GM19099 (cell line): ENCODE measurements around the gene ABLIM2.

Experiments
- POLR2A ChIP-seq: IDR thresholded peaks from 3 replicates; pipeline ENCODE4 v1.6.1; 2011; ENCODE audit warnings: low read depth; ENCODE audit not compliant: insufficient read length; ENCODE audit errors: extremely low read depth

The ABLIM2 gene

DNA sequence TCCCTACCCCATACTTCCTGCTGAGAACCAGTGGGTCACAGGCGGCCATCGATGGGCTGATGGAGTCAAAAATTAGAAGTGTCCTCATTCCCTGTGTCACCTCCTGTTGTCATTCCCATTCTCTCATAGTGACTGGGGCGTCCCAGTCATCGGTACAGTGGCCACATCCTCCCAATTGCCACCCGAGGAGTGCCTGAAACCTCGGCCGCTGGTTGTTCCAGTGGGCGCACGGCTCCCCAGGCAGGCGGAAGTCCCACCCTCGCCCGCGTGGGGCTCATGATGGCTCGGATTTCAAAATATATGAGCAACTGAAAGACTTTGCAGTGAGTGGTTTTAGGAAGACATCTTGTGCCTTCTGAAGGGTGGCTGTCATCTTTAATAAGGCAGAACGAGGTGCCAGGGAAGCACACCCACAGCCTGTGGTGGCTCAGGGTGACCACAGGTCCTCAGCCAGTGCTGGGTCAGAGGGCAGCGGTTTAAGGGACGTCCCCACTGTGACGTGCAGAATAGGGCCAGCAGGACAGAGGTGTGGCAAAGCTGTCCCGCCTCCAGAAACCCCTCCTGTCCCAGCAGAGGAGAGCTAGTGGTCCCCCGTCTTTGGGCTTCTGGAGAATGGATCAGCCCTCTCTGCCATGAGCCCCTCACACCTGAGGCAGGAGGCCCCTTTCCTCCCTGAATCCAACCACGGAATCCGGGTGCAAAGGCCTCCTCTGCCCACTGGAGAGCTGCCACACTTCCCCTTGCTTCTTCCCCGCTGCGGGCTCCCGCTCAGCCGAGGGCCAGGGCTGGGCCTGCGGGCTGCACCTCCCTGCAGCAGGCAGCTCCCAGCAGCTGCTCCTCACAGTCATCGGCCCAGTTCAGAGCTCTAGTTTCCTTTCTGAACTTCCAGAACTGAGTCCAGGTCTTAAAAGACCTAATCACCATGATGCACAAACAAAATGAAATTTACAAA is 90.4 kb downstream of the ABLIM2 start:
- TF ChIP-seq POLR2A, result no peak

DNA sequence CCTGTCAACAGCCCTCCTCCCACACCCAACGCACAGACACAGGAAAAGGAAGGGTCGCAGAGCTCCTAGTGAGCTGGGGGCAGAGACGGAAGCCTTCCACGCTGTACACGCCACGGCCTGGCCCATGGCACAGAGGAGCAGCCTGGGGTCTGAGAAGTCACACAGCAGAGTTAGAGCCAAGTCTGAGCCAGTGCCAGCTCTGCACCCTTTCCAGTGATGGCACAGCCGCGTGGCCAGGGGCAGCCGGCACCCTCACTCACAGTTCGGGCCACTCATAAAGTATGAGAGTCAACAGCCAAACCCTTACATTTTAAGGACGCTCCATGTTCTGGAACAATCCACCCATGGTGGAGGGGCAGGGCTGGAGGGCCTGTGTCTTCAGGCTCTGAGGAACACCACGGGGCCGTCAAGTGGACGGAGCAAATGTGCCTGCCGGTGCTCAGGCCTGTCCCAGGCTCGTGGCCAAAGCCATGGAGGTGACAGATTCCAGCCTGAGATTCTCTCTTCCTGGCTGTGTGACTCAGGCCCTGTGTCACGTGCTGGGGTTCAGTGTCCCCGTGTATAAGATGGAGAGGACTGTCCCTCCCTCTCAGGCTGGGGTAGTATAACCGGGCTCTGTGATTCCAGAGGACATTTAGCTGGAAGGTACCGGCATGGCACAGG is 91.2 kb downstream of the ABLIM2 start:
- TF ChIP-seq POLR2A, result no peak

DNA sequence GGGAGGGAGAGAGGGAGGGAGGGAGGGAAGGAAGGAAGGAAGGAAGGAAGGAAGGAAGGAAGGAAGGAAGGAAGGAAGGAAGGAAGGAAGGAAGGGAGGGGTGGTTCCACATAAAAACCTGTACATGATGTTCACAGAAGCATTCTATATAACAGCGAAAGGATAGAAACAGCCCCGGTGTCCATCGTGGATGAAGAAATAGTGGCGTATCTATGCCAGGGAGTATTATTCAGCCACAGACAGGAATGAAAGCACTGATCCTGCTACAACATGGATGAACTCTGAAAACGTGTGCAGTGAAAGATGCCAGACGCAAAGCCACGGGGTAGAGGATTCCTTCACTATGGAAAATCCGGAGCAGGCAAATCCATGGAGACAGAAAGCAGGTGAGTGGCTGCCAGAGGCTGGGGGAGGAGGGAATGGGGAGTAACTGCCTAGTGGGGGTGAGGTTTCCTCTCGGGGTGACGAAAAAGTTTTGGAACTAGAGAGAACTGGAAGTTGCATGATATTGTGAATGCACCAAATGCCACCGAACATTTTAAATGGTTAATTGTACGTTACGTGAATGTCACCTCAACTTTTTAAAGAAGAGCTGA is 92.2 kb downstream of the ABLIM2 start:
- no peak for TF ChIP-seq POLR2A

DNA sequence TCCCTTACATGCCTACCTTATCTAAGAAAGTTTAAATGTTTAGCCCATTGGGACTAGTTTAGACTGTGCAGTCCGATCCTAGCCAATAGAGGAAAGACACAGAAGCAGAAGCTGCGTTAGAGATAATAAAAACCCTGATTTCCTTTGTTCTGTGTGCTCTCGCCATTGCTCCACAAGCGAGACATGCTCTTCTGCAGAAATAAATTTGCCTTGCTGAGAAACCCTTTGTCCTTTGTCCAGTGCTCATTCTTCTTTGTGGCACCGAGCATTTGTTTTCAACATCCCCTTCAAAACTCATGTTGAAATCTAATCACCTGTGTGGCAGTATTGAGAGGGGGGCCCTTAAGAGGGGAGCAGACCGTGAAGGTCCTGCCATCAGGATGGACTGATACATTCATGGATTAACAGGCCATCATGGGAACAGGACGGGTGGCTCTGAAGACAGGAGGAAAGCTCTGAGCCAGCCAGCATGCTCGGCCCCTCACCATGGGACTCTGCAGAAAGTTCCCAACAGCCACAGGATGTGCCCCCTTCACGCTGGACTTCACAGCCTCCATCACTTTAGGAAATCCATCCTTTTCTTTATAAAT is 94.5 kb downstream of the ABLIM2 start:
- no peak for TF ChIP-seq POLR2A

DNA sequence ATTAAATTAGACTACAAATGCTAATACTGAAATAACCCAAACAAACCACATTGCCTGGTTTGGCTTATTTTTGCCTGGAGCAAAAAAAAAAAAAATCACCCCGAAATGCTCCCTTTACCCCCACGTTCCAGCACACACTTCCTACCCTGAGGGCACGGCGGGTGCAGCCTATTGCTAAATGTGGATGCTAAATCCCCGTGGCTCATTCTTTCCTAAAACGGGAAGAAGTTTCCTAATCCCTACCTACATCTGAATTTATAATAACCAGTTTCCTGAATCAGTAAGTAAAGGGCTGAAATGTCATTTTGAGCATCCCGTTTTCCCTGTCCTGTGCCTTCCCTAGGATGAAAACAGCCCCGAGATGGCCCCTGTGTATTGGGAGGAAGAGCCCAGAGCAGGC is 97.0 kb downstream of the ABLIM2 start:
- TF ChIP-seq POLR2A, result no peak

DNA sequence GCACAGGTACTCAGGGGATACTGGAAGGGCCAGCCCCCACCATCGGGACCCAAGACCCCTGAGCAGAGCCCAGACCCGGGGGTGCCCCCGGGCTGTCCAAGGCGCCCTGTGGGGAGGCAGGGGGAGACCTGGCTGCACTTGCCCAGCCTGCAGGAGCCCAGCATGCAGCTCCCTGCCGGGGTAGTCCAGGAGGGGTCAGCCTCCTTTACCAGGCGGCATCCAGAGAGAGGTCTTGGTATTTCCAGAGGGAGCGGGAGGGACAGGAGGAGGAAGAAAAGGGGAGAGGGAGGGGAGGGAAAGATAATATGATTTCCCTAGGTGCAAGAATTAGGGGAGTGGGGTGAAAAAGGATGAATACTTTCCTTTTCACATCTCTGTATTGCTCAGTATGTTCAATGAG is 97.5 kb downstream of the ABLIM2 start:
- TF ChIP-seq POLR2A, result no peak

DNA sequence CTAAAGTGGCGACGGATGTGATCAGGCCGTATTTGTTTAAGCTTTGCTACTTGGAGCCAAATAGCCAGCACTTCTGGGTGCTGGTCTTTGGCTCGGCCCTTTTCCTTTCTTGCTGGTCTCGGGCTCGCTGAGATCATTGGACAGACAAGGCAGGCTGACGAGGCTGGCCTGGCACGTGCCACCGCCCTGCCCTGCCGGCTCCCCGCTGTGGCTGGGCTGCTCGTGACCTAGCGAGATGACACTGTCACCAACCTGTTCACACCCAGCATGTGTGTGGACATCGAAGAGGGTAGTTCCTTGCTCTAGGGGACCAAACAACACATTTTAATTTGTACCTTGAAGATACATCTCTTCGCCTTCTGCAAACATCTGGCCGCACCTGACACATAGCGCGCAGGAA is 98.0 kb downstream of the ABLIM2 start:
- TF ChIP-seq POLR2A, result no peak

DNA sequence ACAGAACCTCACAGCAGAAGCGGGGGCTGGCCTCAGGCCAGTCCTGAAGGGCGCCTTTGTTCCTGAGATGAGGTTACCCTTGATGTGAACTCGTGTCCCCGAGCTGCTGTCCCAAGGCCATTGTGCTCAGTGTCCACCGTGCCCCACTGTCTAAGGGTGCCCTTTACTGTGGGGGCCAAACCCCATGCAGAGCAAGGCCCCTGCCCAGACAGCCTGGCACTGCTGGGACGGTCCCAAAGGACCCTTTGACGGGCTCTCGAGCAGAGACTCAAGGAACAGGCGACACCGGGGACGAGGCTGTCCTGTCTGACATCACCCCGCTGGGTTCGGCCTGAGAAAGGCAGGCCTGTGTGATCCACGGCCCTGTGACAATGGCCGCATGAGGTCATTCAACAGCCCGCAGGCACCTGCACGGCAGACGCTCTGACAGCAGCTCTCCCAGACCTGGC is 100.6 kb downstream of the ABLIM2 start:
- no peak for TF ChIP-seq POLR2A

DNA sequence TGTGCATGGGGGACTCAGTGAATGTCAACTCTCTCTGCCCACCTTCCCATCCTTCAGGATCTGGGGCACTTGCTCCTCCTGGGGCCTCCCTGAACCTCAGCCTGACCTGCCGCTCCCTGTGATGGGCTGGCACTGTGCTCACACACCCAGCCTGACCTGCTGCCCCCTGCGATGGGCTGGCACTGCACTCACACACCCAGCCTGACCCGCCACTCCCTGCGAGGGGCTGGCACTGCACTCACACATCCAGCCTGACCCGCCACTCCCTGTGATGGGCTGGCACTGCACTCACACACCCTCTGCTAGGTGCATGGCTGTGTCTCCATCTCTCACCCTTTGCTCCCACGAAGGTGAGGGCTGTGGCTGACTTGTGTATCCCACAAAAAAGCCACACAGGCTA is 103.4 kb downstream of the ABLIM2 start:
- no peak for TF ChIP-seq POLR2A

DNA sequence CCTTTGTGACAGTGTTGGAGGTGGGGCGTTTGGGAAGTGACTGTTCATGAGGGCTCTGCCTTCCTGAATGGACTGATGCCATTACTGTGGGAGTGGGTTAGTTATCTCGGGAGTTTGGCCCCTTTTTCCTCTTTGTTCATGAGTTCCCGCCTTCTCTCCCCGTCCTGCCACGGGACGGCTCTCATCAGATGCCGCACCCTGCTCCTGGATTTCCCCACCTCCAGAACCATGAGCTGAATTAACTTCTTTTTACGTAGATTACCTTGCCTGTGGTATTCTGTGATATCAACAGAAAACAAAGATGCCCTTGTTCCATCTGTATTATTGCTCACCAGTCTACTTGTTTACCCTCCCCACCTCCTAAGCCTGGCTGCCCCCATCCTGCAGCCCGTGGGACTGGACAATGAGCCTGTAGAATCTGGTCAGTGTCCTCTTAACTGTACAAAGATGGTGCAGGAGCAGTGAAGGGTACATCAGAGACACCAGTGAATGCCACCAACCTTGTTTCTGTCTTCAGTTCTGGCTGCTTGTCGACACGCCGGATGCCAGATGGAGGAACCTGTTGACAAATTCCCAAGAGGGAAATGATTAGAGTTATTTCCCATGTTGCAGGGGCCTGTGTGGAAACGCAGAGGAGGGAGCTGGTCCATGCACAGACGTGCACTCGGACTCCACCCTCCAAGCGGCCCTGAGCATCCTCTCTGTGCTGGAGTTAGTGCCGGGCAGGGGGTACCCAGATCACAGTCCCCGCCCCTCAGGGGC is 104.7 kb downstream of the ABLIM2 start:
- TF ChIP-seq POLR2A, result no peak

DNA sequence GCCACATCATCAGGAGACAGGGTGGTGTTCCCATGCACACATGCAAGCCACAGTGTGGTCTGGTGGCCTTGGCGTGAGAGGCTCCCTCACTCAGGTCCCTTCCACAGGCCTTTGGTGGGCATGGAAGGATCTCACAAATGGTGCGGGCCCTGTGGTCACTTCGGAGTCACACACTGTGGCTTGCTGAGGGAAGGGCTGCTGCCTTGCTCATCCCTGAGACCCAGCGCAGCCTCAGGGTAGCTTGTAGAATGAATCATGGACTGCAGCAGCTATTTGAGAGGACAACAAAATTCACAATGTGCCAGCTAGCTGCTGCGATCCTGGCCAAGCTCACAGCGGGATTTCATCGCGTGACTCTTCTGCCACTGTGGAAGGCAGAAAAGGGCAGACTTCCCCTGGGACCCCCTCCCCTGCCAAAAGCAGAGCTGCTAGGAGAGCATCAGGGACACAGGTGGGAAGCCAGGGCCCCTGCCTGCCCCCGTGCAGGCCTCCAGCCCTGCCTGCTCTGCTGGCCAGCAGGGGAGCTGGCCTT is 106.4 kb downstream of the ABLIM2 start:
- TF ChIP-seq POLR2A, result no peak

DNA sequence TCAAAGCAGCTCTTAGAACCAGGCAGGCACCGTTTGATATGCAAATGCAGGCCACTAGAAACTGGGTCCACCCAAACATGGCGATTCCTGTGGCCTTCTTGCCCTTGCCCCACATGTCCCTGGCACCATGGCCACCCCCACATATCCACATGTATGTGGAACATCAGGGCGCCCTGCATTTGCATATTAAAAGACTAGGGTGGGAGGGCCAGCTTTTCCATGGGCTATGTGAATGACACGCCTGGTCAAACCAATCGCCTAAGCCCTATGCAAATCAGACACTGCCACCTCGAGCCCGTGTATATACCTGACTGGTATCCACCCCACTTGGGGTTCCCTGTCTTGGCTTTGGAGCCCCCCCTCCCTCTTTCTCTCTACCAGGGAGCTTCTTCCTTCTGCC is 107.0 kb downstream of the ABLIM2 start:
- TF ChIP-seq POLR2A, result no peak

DNA sequence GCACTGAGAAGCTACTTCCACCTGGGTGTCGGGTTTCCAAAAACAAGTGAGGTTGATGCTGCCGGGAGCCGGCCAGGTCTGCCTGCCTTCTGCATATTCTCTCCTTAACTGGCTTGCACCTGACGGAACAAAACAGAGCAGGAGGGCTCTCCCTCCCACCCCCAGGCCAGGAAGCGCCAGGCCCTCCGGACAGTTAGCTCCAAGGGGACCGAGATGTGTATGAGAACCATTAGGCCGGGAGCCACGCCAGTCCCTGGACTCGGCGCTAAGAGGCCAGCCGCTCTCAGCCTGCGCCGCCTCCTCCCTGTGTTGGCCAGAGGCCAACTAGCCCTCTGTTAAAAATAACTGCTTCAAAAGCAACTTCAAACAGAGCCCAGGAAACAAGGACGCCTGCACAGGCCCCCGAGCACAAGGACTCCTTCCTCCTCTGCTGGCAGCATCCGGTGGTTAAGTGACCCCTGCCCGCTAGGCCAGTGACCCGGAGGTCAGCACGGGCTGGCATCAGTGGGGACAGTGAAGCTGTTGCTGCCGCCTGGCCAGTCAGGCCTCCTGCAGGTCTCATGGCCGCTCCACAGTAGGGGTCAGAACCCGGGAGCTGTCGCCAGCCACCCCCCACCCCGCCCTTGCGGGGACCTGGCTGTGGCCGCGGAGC is 107.9 kb downstream of the ABLIM2 start:
- no peak for TF ChIP-seq POLR2A

DNA sequence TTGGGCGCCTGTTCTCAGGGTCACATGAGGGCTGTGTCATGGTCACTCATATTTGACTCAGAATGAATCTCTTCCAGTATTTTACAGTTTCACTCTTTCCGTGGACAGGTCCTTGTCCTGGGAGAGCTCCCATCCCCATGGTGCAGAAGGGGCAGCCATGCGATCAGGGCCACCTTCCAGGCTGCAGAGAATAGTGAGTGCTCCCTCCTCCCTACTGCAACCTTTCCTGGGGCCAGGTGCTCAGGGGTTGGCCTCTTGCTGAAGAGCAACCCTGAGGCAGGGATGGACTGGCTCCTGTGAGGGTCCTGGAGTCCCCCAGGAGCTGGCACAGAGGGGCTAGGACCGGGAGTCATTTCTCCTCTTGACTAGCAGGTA is 108.4 kb downstream of the ABLIM2 start:
- TF ChIP-seq POLR2A, result no peak
